Prostate gland (tissue), 2 donors: ENCODE data around the gene METTL21A. TPM values are rescaled to one million over a fixed set of nuclear protein-coding genes. Genes with fewer than 3 reads are reported as not detected.

Experiments
- DNase-seq: peaks from one replicate; pipeline ENCODE4 v3.0.0-alpha.2; 2019; ENCODE audit warnings: low spot score
- H3K27ac ChIP-seq, 2 donors: fragments of 200-600 bp; sonication (generic); 2 replicates each; pipeline ENCODE4 v1.5.1; 2017 to 2019
- H3K27me3 ChIP-seq: fragments of 200-600 bp; sonication (generic); replicated peaks from 2 replicates; pipeline ENCODE4 v1.5.1; 2019; ENCODE audit not compliant: insufficient read depth
- H3K36me3 ChIP-seq, 2 donors: fragments of 200-600 bp; sonication (generic); 1 replicate in 1 of 2; 2 replicates in 1 of 2; pipeline versions ENCODE4 v1.5.1 to v1.8.1; 2017 to 2019
- H3K4me1 ChIP-seq: fragments of 200-600 bp; sonication (generic); replicated peaks from 2 replicates; pipeline ENCODE4 v1.5.1; 2019
- H3K4me3 ChIP-seq, 2 donors: fragments of 200-600 bp; sonication (generic); 2 replicates each; pipeline ENCODE4 v1.5.1; 2017 to 2019
- H3K9me3 ChIP-seq: fragments of 200-600 bp; sonication (generic); 2 replicates; pipeline ENCODE4 v1.5.1; 2017
- POLR2A ChIP-seq: fragments of 450-650 bp; IDR thresholded peaks from one replicate; pipeline ENCODE4 v1.6.1; 2016; ENCODE audit warnings: antibody characterized with exemption, mild to moderate bottlenecking
- POLR2AphosphoS5 ChIP-seq: sonication (generic); formaldehyde crosslinking; IDR thresholded peaks from one replicate; pipeline ENCODE4 v1.6.1; 2017; ENCODE audit warnings: antibody characterized with exemption
- WGBS: methylation state at CpG from one replicate; pipeline ENCODE4 v1.1.5; 2018; 5-methylcytosine and 5-hydroxymethylcytosine counted together
- intact Hi-C: fragments of 100-400 bp; cut with DNase I; formaldehyde crosslinking; loops from one replicate; pipeline ENCODE4 v1.14.2; 2022
- total RNA-seq, 2 donors: library from RNA; depleted of rRNA; stranded (reverse); fragments of >200 nt; gene quantifications; one replicate each; pipeline ENCODE4 v1.1.0, GENCODE V29; 2016
- TF ChIP-seq, protein P1 (sequence below), 4 experiments: fragments of 200-600 bp in 2 of 4; fragments of 450-650 bp in 2 of 4; sonication (generic) in 2 of 4; IDR thresholded peaks; 1 replicate in 3 of 4; 2 replicates in 1 of 4; pipeline ENCODE4 v1.5.1; 2016 to 2019; ENCODE audit warnings: antibody characterized with exemption in 4 of 4, mild to moderate bottlenecking in 2 of 4, moderate library complexity in 2 of 4

METTL21A gene
- total RNA-seq, 2 donors from 2014 or later: 5.2 to 15.5 TPM

DNA sequence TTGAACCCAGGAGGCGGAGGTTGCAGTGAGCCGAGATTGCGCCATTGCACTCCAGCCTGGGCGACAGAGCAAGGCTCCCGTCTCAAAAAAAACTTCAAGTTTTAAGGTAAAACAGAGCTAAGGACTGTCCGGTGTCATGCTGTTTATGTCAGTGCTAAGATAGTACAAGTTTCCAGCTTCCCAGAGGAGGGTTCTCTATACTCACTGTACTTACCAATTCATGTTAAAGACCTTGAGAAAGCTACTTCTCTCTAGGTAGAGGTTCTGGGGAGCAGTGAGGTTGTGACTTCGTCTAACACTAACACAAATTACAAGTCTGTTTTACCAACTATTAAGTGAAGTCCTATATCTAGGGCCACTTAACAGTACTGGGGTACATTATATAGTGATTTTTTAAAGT, 18.8 kb downstream of the METTL21A start:
- no peaks in the 10 kb centered on the region for H3K36me3 ChIP-seq
- no peak for DNase-seq
- 96% methylated on average over 7 of the region's 7 CpGs for whole genome bisulfite sequencing
- H3K4me3 ChIP-seq: no peak overlapping the region
- no peak overlapping the region for H3K27ac ChIP-seq
- no peaks in the 10 kb centered on the region for H3K27me3 ChIP-seq
- TF ChIP-seq POLR2A (no peak), POLR2AphosphoS5 (no peak)
- TF ChIP-seq, protein P1, sequence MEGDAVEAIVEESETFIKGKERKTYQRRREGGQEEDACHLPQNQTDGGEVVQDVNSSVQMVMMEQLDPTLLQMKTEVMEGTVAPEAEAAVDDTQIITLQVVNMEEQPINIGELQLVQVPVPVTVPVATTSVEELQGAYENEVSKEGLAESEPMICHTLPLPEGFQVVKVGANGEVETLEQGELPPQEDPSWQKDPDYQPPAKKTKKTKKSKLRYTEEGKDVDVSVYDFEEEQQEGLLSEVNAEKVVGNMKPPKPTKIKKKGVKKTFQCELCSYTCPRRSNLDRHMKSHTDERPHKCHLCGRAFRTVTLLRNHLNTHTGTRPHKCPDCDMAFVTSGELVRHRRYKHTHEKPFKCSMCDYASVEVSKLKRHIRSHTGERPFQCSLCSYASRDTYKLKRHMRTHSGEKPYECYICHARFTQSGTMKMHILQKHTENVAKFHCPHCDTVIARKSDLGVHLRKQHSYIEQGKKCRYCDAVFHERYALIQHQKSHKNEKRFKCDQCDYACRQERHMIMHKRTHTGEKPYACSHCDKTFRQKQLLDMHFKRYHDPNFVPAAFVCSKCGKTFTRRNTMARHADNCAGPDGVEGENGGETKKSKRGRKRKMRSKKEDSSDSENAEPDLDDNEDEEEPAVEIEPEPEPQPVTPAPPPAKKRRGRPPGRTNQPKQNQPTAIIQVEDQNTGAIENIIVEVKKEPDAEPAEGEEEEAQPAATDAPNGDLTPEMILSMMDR (IDR thresholded peaks at IDR 0.05): no peak
- H3K4me1 ChIP-seq: no peaks in the 10 kb centered on the region
- H3K9me3 ChIP-seq: no peaks in the 10 kb centered on the region
- intact Hi-C loops: no loop called here

DNA sequence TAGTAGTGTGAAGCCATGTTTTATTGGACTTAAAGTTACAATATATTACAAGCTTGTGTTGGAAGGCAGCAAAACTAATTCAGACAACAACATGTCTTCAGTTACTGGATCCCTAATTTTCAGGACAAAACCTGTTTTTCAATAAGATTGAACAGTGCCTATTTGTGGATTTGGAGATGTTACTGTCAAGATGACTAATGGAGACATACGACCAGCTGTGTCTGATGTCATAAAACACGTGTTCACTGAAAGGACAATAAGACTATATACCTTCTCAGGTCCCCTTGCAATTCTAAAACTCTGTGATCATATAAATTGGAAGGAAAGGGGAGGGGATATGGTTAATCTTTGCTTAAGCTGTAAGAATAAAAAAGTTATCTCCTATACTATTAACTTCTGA, 21.7 kb downstream of the METTL21A start:
- H3K9me3 ChIP-seq: no peaks in the 10 kb centered on the region
- H3K4me3 ChIP-seq: no peak overlapping the region
- WGBS: 49% methylated on average over 2 of the region's 2 CpGs
- H3K27ac ChIP-seq: no peak overlapping the region
- no peaks in the 10 kb centered on the region for H3K27me3 ChIP-seq
- intact Hi-C loops: no loop called here
- no peaks in the 10 kb centered on the region for H3K4me1 ChIP-seq
- no peaks in the 10 kb centered on the region for H3K36me3 ChIP-seq
- DNase-seq: no peak
- TF ChIP-seq POLR2AphosphoS5: no peak
- no peak for TF ChIP-seq POLR2A
- TF ChIP-seq, protein P1 (IDR thresholded peaks at IDR 0.05): no peak

- TF ChIP-seq POLR2AphosphoS5: no peak
- TF ChIP-seq POLR2A: no peak
- TF ChIP-seq, protein P1 (IDR thresholded peaks at IDR 0.05): no peak
- Histone ChIP-seq H3K27ac (no peak overlapping the region), H3K4me3 (no peak overlapping the region), H3K36me3 (no peaks in the 10 kb centered on the region), H3K27me3 (no peaks in the 10 kb centered on the region), H3K9me3 (no peaks in the 10 kb centered on the region), H3K4me1 (no peaks in the 10 kb centered on the region)
- whole genome bisulfite sequencing: 94% methylated on average over 1 of the region's 1 CpG
- intact Hi-C loops: no loop called here
- DNase-seq: no peak
Measured at GRCh38 chr2:207601774-207602173, 23.4 kb downstream of the METTL21A start.

GRCh38 chr2:207600231-207600630, 25.0 kb downstream of the METTL21A start:
- H3K27me3 ChIP-seq: no peaks in the 10 kb centered on the region

GRCh38 chr2:207599636-207600035, 25.6 kb downstream of the METTL21A start:
- no peaks in the 10 kb centered on the region for H3K27me3 ChIP-seq

More at GRCh38 chr2:207600231-207600630, 25.0 kb downstream of the METTL21A start:
- TF ChIP-seq, protein P1 (IDR thresholded peaks at IDR 0.05): no peak
- TF ChIP-seq POLR2A: no peak
- no peak for TF ChIP-seq POLR2AphosphoS5
- H3K4me1 ChIP-seq: no peaks in the 10 kb centered on the region
- intact Hi-C loops: no loop called here
- H3K36me3 ChIP-seq: no peaks in the 10 kb centered on the region
- H3K9me3 ChIP-seq: no peaks in the 10 kb centered on the region
- no peak for DNase-seq
- no peak overlapping the region for H3K27ac ChIP-seq
- no peak overlapping the region for H3K4me3 ChIP-seq

More at GRCh38 chr2:207599636-207600035, 25.6 kb downstream of the METTL21A start:
- intact Hi-C loops: no loop called here
- no peaks in the 10 kb centered on the region for H3K4me1 ChIP-seq
- H3K36me3 ChIP-seq: no peaks in the 10 kb centered on the region
- no peak overlapping the region for H3K27ac ChIP-seq
- no peak for TF ChIP-seq POLR2A
- TF ChIP-seq POLR2AphosphoS5: no peak
- TF ChIP-seq, protein P1 (IDR thresholded peaks at IDR 0.05): no peak
- H3K9me3 ChIP-seq: no peaks in the 10 kb centered on the region
- no peak for DNase-seq
- no peak overlapping the region for H3K4me3 ChIP-seq
